ENCODE data around the gene AGPS.

Gene AGPS

DNA sequence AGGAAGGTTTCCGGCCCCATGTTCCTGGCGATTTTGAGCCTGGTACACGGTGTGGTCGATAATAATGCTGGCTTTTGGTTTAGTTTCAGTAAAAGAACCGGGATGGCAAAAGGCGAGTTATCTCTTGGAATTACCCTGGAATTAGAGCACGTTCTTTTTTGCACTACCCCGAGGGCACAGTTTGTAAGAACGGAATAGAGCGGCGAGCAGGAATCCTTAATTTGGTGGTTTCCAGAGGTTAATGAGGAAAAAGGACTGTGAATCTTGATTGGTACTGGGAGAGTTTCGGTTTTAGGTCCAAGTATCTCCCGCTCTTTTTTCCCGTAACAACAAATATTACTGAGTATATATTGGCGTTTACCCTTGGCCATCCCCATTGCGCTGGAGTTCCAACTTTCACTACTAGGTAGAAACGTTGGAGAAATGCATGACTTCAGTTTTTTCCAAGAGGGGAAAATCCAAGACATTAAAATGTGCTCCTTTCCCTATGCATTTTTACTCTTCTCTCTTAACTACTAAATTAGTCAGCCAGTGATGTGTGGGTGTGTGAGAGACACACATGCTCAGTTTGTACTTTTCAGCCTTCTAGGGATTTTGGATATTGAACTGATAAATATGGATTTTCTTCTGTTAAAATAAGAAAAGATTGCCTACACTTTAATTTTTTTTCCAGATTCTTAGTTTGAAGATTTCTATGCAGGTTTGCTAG lies 160.8 kb downstream of the AGPS start:
- TF ChIP-seq REST (IDR thresholded peaks at IDR 0.05; ENCODE audit: insufficient read depth in 1 of 2, low read depth in 2 of 2, low read length in 2 of 2), result 0 out of 4 replicates have a peak, but pooled peaks of 1 of the 2 experiments have one; percentile 2
- no peak for TF ChIP-seq FOXP2 (optimal IDR thresholded peaks at IDR 0.05; ENCODE audit: borderline replicate concordance, extremely low read depth, extremely low read length, insufficient read depth)
- TF ChIP-seq POLR2AphosphoS5 (IDR thresholded peaks at IDR 0.05; ENCODE audit: low read depth, low read length), result no peak
- 0 out of 2 replicates have a peak, but pooled peaks have one; percentile 9 for TF ChIP-seq SIN3A (IDR thresholded peaks at IDR 0.05; ENCODE audit: borderline replicate concordance, insufficient read depth, low read length)
- TF ChIP-seq TAF1 (IDR thresholded peaks at IDR 0.05; ENCODE audit: borderline replicate concordance, insufficient read depth, low read length), result no peak

GRCh38 chr2:177554365-177554764 lies 161.8 kb downstream of the AGPS start:
- no peak for TF ChIP-seq FOXP2 (optimal IDR thresholded peaks at IDR 0.05; ENCODE audit: borderline replicate concordance, extremely low read depth, extremely low read length, insufficient read depth)
- TF ChIP-seq SIN3A (IDR thresholded peaks at IDR 0.05; ENCODE audit: borderline replicate concordance, insufficient read depth, low read length), result no peak
- no peak for TF ChIP-seq POLR2AphosphoS5 (IDR thresholded peaks at IDR 0.05; ENCODE audit: low read depth, low read length)
- TF ChIP-seq REST (IDR thresholded peaks at IDR 0.05; ENCODE audit: insufficient read depth in 1 of 2, low read depth in 2 of 2, low read length in 2 of 2), result no peak
- TF ChIP-seq TAF1 (IDR thresholded peaks at IDR 0.05; ENCODE audit: borderline replicate concordance, insufficient read depth, low read length), result no peak

GRCh38 chr2:177556153-177556552 lies 163.6 kb downstream of the AGPS start:
- TF ChIP-seq FOXP2 (optimal IDR thresholded peaks at IDR 0.05; ENCODE audit: borderline replicate concordance, extremely low read depth, extremely low read length, insufficient read depth), result no peak

DNA sequence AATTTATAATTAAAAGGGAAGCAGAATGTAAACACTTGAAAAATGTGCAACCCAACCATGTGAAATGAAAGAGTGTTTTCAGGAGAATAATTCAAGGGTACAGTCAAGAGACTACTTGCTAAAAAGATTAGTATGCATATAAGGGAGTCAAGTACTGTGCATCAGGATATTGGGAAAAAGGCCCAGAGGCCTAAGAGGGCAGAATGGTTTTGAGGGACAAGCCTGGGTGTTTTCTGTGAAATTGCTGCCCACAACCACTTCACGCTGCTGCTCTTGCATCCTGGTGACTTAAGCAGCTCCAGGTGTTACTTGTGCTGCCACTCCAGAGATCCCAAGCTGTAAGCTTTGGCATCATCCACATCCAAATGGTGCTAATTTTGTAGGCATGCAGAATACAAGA lies 165.2 kb downstream of the AGPS start:
- TF ChIP-seq POLR2AphosphoS5 (IDR thresholded peaks at IDR 0.05; ENCODE audit: low read depth, low read length) (no peak), REST (IDR thresholded peaks at IDR 0.05; ENCODE audit: insufficient read depth in 1 of 2, low read depth in 2 of 2, low read length in 2 of 2) (no peak), FOXP2 (optimal IDR thresholded peaks at IDR 0.05; ENCODE audit: borderline replicate concordance, extremely low read depth, extremely low read length, insufficient read depth) (no peak), SIN3A (IDR thresholded peaks at IDR 0.05; ENCODE audit: borderline replicate concordance, insufficient read depth, low read length) (no peak), TAF1 (IDR thresholded peaks at IDR 0.05; ENCODE audit: borderline replicate concordance, insufficient read depth, low read length) (no peak)

DNA sequence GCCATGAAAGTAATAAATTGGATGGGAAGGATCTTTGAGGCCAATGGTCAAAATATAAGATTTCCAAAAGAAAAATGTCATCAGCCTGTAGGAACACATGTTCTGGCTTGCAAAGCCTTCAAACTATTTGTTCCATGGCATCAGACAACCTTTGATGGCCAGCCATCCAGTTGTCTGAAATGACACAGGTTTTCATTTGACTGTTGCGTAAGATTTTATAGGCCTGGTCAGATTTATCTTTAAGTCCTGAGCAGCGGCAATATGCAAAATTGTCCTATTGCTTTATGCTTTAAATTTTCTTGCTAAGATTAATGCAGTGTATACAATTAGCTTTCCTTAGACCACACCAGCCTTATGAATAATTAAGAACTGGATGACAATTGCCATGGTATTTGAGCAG lies 167.1 kb downstream of the AGPS start:
- TF ChIP-seq POLR2AphosphoS5 (IDR thresholded peaks at IDR 0.05; ENCODE audit: low read depth, low read length) (no peak), FOXP2 (optimal IDR thresholded peaks at IDR 0.05; ENCODE audit: borderline replicate concordance, extremely low read depth, extremely low read length, insufficient read depth) (no peak), SIN3A (IDR thresholded peaks at IDR 0.05; ENCODE audit: borderline replicate concordance, insufficient read depth, low read length) (no peak), REST (IDR thresholded peaks at IDR 0.05; ENCODE audit: insufficient read depth in 1 of 2, low read depth in 2 of 2, low read length in 2 of 2) (no peak), TAF1 (IDR thresholded peaks at IDR 0.05; ENCODE audit: borderline replicate concordance, insufficient read depth, low read length) (no peak)
